SU-DHL-6 (cell line): Measurements from ENCODE around the gene ZNF77.

ENCODE experiments used
- H2AFZ ChIP-seq: fragments of 200-600 bp; sonication (generic); 2 replicates; pipeline ENCODE4 v1.6.1; 2014; ENCODE audit warnings: low read depth, mild to moderate bottlenecking, moderate library complexity, mixed read lengths, antibody characterized with exemption, low read length; ENCODE audit not compliant: severe bottlenecking
- H3F3A ChIP-seq: fragments of 200-600 bp; shearing (Covaris generic); 2 replicates; pipeline ENCODE4 v1.6.0; 2016; ENCODE audit warnings: antibody characterized with exemption, mild to moderate bottlenecking; ENCODE audit not compliant: insufficient read depth
- H3K27ac ChIP-seq: fragments of 200-600 bp; sonication (generic); 2 replicates; pipeline ENCODE4 v1.5.1; 2016; ENCODE audit warnings: low read depth, mild to moderate bottlenecking, low read length, moderate library complexity, mixed read lengths
- H3K27me3 ChIP-seq: fragments of 200-600 bp; sonication (generic), shearing (Covaris generic); 2 replicates; pipeline ENCODE4 v1.6.0; 2014; ENCODE audit warnings: mild to moderate bottlenecking, low read length
- H3K36me3 ChIP-seq: fragments of 200-600 bp; sonication (generic); 2 replicates; pipeline ENCODE4 v1.6.1; 2014; ENCODE audit warnings: mild to moderate bottlenecking, low read length, mixed read lengths
- H3K4me2 ChIP-seq: fragments of 300-600, 200-600 bp; shearing (Covaris generic), sonication (generic); 2 replicates; pipeline ENCODE4 v1.6.0; 2014; ENCODE audit warnings: low read length, low read depth, mild to moderate bottlenecking; ENCODE audit not compliant: poor library complexity, severe bottlenecking
- H3K4me3 ChIP-seq: fragments of 200-600 bp; sonication (generic); 2 replicates; pipeline ENCODE4 v1.5.1; 2014; ENCODE audit warnings: antibody characterized with exemption, low read length, mild to moderate bottlenecking, mixed read lengths; ENCODE audit not compliant: insufficient read depth, poor library complexity, severe bottlenecking
- H3K79me2 ChIP-seq: fragments of 200-600 bp; sonication (generic); 2 replicates; pipeline ENCODE4 v1.6.1; 2014; ENCODE audit warnings: mild to moderate bottlenecking, low read length, moderate library complexity; ENCODE audit not compliant: insufficient read depth
- H3K9ac ChIP-seq: fragments of 200-600 bp; sonication (generic); 2 replicates; pipeline ENCODE4 v1.7.0; 2014; ENCODE audit warnings: mild to moderate bottlenecking, low read length
- H3K9me2 ChIP-seq: fragments of 200-600 bp; sonication (generic); replicated peaks from 2 replicates; pipeline ENCODE4 v1.6.1; 2014; ENCODE audit warnings: low read length; ENCODE audit not compliant: insufficient read depth
- H3K9me3 ChIP-seq: fragments of 200-600 bp; sonication (generic); 2 replicates; pipeline ENCODE4 v1.6.1; 2014; ENCODE audit warnings: low read length, mixed read lengths; ENCODE audit not compliant: insufficient read depth
- H4K20me1 ChIP-seq: fragments of 200-600 bp; sonication (generic); 2 replicates; pipeline ENCODE4 v1.6.1; 2014; ENCODE audit warnings: low read depth, mild to moderate bottlenecking, antibody characterized with exemption, low read length, moderate library complexity, mixed read lengths
- CTCF ChIP-seq: fragments of 200-600 bp; sonication (generic); IDR thresholded peaks from one replicate; pipeline ENCODE4 v1.5.1; 2017; ENCODE audit warnings: antibody characterized with exemption, mild to moderate bottlenecking, low read length, moderate library complexity; ENCODE audit not compliant: insufficient read depth, poor library complexity, severe bottlenecking
- EZH2phosphoT487 ChIP-seq: fragments of 200-600 bp; sonication (generic), shearing (Covaris generic); conservative IDR thresholded peaks from 2 replicates; pipeline ENCODE4 v1.6.1; 2018; ENCODE audit warnings: mild to moderate bottlenecking, antibody characterized with exemption, low read length, moderate library complexity, mixed read lengths

ZNF77 gene

GRCh38 chr19:2989236-2989946 lies 44.6 kb upstream of the ZNF77 start:
- Histone ChIP-seq H3K9me2 (no peaks in the 10 kb centered on the region), H4K20me1 (no peaks in the 10 kb centered on the region), H2AFZ (no peak overlapping the region), H3K9ac (no peak overlapping the region), H3K36me3 (no peaks in the 10 kb centered on the region), H3K4me2 (no peak overlapping the region), H3F3A (no peaks in the 10 kb centered on the region), H3K27ac (no peak overlapping the region), H3K9me3 (no peaks in the 10 kb centered on the region), H3K79me2 (no peaks in the 10 kb centered on the region), H3K4me3 (no peak overlapping the region), H3K27me3 (no peaks in the 10 kb centered on the region)
- TF ChIP-seq CTCF (no peak), EZH2phosphoT487 (no peak)

DNA sequence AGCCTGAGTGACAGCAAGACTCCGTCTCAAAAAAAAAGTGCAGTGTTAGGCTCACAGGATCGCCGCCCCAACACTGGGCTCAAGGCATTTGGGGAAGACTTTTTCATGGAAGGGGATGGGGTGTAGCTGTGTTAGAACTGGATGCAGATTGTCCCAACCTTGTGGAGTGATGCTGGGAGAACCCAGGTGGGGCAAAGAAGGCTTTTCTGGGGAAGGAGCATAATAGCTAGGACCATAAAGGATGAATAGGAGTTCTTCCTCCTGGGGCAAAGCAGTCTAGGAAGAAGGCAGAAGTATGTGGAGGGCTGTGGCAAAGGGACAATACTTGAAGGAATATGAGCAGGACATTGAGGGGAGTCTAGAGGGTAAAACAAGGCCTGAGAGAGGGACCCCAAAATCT lies 43.8 kb upstream of the ZNF77 start:
- no peak overlapping the region for H3K4me2 ChIP-seq
- no peaks in the 10 kb centered on the region for H4K20me1 ChIP-seq
- H3K27me3 ChIP-seq: no peaks in the 10 kb centered on the region
- H3K4me3 ChIP-seq: no peak overlapping the region
- no peaks in the 10 kb centered on the region for H3F3A ChIP-seq
- no peak overlapping the region for H2AFZ ChIP-seq
- no peaks in the 10 kb centered on the region for H3K9me3 ChIP-seq
- no peak overlapping the region for H3K9ac ChIP-seq
- no peaks in the 10 kb centered on the region for H3K79me2 ChIP-seq
- TF ChIP-seq CTCF (no peak), EZH2phosphoT487 (no peak)
- no peak overlapping the region for H3K27ac ChIP-seq
- no peaks in the 10 kb centered on the region for H3K36me3 ChIP-seq
- no peaks in the 10 kb centered on the region for H3K9me2 ChIP-seq

DNA sequence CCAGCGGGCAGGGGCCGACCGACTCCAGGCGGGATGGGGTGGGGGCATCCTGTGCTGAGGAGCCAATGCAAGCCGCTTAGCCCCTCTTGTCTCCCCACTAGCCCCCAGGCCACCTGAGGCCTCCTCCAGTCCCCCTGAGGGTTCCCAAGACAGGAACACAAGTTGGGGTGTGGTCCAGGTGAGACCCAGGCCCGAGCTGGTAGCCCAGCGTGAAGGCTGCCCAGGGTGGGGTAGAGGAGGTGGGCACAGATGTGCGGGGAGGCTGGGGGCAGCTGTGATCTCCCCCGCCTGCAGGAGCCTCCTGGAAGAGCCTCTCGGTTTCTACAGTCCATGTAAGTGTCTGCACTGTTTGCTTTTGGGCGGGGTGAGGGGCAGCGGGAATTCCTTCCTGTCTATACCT lies 43.0 kb upstream of the ZNF77 start:
- Histone ChIP-seq H3K9me2 (no peaks in the 10 kb centered on the region), H3K4me2 (no peak overlapping the region), H3K27ac (no peak overlapping the region), H3K9ac (no peak overlapping the region), H3F3A (no peaks in the 10 kb centered on the region), H4K20me1 (no peaks in the 10 kb centered on the region), H3K27me3 (no peaks in the 10 kb centered on the region), H3K36me3 (no peaks in the 10 kb centered on the region), H3K9me3 (no peaks in the 10 kb centered on the region), H3K4me3 (no peak overlapping the region), H3K79me2 (no peaks in the 10 kb centered on the region), H2AFZ (no peak overlapping the region)
- TF ChIP-seq CTCF: no peak
- no peak for TF ChIP-seq EZH2phosphoT487
